Gastroesophageal sphincter (tissue), 4 donors: ENCODE results near the gene CATSPER3. TPM values are rescaled to one million over a fixed set of nuclear protein-coding genes. Genes with fewer than 3 reads are reported as not detected.

Experiments
- ATAC-seq: fragments of 150-250 bp; one replicate; pipeline ENCODE4 v1.9.1; 2016; ENCODE audit warnings: mild to moderate bottlenecking, moderate library complexity
- H3K27ac ChIP-seq, 4 donors: fragments of 200-600 bp; sonication (generic) in 3 of 4; 1 replicate in 3 of 4; 2 replicates in 1 of 4; pipeline ENCODE4 v1.5.1; 2016 to 2019
- H3K27me3 ChIP-seq: fragments of 200-600 bp; sonication (generic); one replicate; pipeline ENCODE4 v1.5.1; 2019
- H3K36me3 ChIP-seq, 2 donors: fragments of 200-600 bp; sonication (generic); one replicate each; pipeline ENCODE4 v1.5.1; 2019; ENCODE audit warnings: control low read depth in 1 of 2
- H3K4me1 ChIP-seq, 3 donors: fragments of 200-600 bp; sonication (generic); 1 replicate in 2 of 3; 2 replicates in 1 of 3; pipeline ENCODE4 v1.5.1; 2016 to 2019; ENCODE audit warnings: control low read depth in 2 of 3
- H3K4me3 ChIP-seq, 2 donors: fragments of 200-600 bp; sonication (generic); one replicate each; pipeline ENCODE4 v1.5.1; 2019; ENCODE audit warnings: mild to moderate bottlenecking in 1 of 2, moderate library complexity in 1 of 2
- H3K9me3 ChIP-seq, 3 donors: fragments of 200-600 bp; sonication (generic); one replicate each; pipeline ENCODE4 v1.5.1; 2017 to 2019; ENCODE audit warnings: control low read depth in 2 of 3
- EP300 ChIP-seq: sonication (generic); formaldehyde crosslinking; IDR thresholded peaks from one replicate; pipeline ENCODE4 v1.6.1; 2017; ENCODE audit warnings: antibody characterized with exemption, mild to moderate bottlenecking
- POLR2A ChIP-seq, 2 donors: fragments of 450-650 bp; IDR thresholded peaks; one replicate each; pipeline ENCODE4 v1.6.1; 2017; ENCODE audit warnings: antibody characterized with exemption in 2 of 2, mild to moderate bottlenecking in 2 of 2, moderate library complexity in 1 of 2
- POLR2AphosphoS5 ChIP-seq: sonication (generic); formaldehyde crosslinking; IDR thresholded peaks from one replicate; pipeline ENCODE4 v1.6.1; 2017; ENCODE audit warnings: antibody characterized with exemption
- WGBS, 2 donors: methylation state at CpG; one replicate each; pipeline ENCODE4 v1.1.5; 2018; ENCODE audit warnings: low coverage in 1 of 2; 5-methylcytosine and 5-hydroxymethylcytosine counted together
- total RNA-seq, 4 donors: library from RNA; depleted of rRNA; stranded (reverse); fragments of >200 nt; gene quantifications; one replicate each; pipeline ENCODE4 v1.1.0, GENCODE V29; 2016
- TF ChIP-seq, protein P1 (sequence below), 4 experiments: fragments of 200-600 bp in 2 of 4; fragments of 450-650 bp in 2 of 4; sonication (generic) in 1 of 4; IDR thresholded peaks; one replicate each; pipeline ENCODE4 v1.5.1; 2017 to 2019; ENCODE audit warnings: antibody characterized with exemption in 4 of 4, mild to moderate bottlenecking in 2 of 4, moderate library complexity in 2 of 4

CATSPER3 gene
- total RNA-seq, 4 donors from 2014 or later: 0.62 to 0.78 TPM; not detected in 2

DNA sequence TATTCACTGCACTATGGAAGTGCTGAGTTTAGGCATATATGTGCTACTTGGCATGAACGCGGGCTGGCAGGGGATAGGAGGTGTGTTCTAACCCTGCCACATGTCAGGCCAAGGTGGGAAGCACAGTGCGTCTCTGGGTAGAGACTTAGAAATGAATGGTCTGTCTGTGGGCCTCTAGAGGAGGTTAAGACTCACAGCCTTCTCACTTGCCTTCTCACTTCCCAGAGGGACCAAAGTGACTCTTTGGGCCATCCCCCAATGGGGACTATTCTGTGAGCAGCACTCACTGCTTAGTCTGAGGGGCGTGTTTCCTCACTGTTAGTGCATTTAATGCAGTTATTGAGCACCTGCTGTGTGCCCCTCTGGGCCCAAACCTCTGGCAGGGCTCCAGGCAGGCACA is 68.7 kb downstream of the CATSPER3 start:
- 78% methylated on average over 4 of the region's 4 CpGs; no CpG with 5 or more reads in 1 of the 2 donors for WGBS, 2 donors
- Histone ChIP-seq H3K27me3 (peaks cover 100% of the 10 kb centered on the region), H3K4me1 (peaks cover 0 to 73% (median 27%) of the 10 kb centered on the region in 3 donors), H3K27ac (no peak overlapping the region), H3K4me3 (no peak overlapping the region), H3K36me3 (no peaks in the 10 kb centered on the region), H3K9me3 (no peaks in the 10 kb centered on the region)
- no peak for TF ChIP-seq EP300
- TF ChIP-seq POLR2AphosphoS5: no peak
- ATAC-seq: no peak

DNA sequence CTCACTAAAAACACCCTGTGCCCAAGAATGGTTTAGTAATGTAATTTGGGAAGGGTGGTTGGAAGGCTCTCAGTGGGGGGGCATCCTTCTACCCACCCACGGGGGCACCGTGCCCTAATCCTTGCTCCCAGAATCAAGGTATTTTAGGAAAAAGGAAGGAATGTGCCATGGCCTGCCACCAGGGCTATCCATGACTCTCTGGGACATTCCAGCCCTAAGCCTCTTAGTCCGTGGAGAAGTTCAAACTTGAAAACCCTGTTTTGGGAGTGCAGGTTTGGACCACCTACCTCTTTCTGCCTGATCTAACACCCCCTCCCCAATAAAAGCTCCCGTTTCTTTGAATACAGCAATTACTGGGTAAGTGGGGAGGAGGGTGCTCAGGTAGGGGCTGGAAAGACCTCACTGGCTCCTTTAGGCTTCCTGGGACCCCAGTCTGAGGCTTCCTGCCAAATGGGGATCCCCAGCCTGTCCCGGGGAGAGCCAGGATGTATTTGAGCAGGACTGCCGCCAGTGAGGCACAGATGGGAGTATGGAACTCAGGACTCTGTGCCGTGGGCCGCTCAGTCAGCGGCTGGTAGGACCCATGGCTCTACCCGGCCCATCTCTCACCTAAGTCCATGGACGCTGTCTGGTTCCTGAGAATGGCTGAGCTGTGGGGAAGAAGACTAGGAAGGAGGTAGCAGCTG is 70.0 kb downstream of the CATSPER3 start:
- H3K4me1 ChIP-seq: peaks cover 0 to 67% (median 26%) of the 10 kb centered on the region in 3 donors
- H3K4me3 ChIP-seq: no peak overlapping the region
- TF ChIP-seq POLR2AphosphoS5 (peak; percentile 21), POLR2A (IDR thresholded peaks at IDR 0.05) (no peak)
- H3K36me3 ChIP-seq: no peaks in the 10 kb centered on the region
- no peak overlapping the region for H3K27ac ChIP-seq
- peaks cover 91% of the 10 kb centered on the region for H3K27me3 ChIP-seq
- no peaks in the 10 kb centered on the region for H3K9me3 ChIP-seq
- ATAC-seq: no peak
- WGBS, 2 donors: 30% methylated on average over 4 of the region's 11 CpGs; no CpG with 5 or more reads in 1 of the 2 donors

DNA sequence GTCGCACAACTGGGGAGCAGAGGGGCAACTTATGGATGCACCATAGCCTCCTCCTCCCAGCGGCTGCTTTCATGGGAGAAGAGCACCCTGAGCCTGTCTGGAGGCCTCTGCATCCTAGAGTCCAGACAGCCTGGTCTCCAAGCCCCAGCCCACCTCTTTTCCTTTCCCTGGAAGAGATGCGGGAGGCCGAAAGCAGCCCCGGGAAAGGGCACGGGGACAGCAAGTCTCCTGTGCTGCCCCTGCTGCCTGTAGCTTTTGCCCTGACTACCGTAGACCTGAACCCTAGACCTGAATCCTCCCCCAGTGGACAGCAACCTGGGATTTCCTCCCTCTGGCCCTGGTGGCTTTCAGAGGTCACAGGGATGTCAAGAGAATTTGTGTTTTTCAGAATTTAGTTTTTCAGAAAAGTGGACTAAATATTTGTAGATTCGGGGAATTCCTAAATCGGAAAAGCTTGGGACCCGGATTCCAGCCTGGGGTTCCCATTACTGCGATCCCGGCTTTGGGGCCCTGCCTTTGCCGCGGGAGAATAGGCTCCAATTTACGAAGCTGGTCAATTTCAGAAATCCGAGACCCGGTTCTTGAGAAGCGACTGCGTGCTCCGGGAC is 70.6 kb downstream of the CATSPER3 start:
- H3K27me3 ChIP-seq: peaks cover 90% of the 10 kb centered on the region
- peak overlapping the region in 1 of 2 donors; percentile 56 for H3K4me3 ChIP-seq
- no peak for ATAC-seq
- H3K36me3 ChIP-seq: no peaks in the 10 kb centered on the region
- H3K27ac ChIP-seq: peak overlapping the region in 1 of 4 donors; percentile 54
- TF ChIP-seq, protein P1, sequence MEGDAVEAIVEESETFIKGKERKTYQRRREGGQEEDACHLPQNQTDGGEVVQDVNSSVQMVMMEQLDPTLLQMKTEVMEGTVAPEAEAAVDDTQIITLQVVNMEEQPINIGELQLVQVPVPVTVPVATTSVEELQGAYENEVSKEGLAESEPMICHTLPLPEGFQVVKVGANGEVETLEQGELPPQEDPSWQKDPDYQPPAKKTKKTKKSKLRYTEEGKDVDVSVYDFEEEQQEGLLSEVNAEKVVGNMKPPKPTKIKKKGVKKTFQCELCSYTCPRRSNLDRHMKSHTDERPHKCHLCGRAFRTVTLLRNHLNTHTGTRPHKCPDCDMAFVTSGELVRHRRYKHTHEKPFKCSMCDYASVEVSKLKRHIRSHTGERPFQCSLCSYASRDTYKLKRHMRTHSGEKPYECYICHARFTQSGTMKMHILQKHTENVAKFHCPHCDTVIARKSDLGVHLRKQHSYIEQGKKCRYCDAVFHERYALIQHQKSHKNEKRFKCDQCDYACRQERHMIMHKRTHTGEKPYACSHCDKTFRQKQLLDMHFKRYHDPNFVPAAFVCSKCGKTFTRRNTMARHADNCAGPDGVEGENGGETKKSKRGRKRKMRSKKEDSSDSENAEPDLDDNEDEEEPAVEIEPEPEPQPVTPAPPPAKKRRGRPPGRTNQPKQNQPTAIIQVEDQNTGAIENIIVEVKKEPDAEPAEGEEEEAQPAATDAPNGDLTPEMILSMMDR (IDR thresholded peaks at IDR 0.05): no peak
- TF ChIP-seq POLR2AphosphoS5 (no peak), POLR2A (IDR thresholded peaks at IDR 0.05) (no peak), EP300 (no peak)
- no peaks in the 10 kb centered on the region for H3K9me3 ChIP-seq
- peaks cover 0 to 60% (median 20%) of the 10 kb centered on the region in 3 donors for H3K4me1 ChIP-seq
- 12 to 80% methylated on average over 2 to 12 of the region's 20 CpGs for WGBS, 2 donors

DNA sequence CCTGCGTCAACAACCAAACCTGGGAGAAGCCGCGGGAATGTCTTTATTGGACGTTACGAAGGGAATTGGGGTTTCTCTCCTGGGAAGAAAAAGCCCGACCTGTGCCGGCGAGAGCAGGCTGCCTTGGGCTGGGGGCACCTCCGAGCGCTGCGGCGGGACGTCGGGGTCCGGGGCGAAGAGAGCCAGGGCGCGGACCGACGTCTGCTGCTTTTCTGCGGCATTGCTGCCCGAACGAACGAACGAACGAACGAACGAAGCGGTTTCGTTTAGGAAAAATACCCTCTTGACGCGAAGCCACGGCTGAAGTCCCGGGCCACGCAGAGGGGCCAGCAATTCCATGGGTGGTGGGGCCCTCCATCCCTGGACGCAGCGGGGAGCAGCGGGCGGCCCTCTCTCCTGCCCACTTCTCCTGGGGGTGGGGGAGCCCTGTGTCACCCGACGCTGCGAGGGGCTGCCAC is 71.1 kb downstream of the CATSPER3 start:
- H3K4me1 ChIP-seq: peaks cover 0 to 55% (median 16%) of the 10 kb centered on the region in 3 donors
- no peak for ATAC-seq
- H3K9me3 ChIP-seq: no peaks in the 10 kb centered on the region
- H3K36me3 ChIP-seq: no peaks in the 10 kb centered on the region
- H3K27me3 ChIP-seq: peaks cover 88% of the 10 kb centered on the region
- H3K4me3 ChIP-seq: peak overlapping the region; percentile 20 to 56
- 0 to 43% methylated on average over 1 to 26 of the region's 42 CpGs for WGBS, 2 donors
- TF ChIP-seq EP300 (no peak), POLR2A (IDR thresholded peaks at IDR 0.05) (no peak), POLR2AphosphoS5 (no peak)
- TF ChIP-seq, protein P1 (IDR thresholded peaks at IDR 0.05): no peak
- peak overlapping the region in 2 of 4 donors; percentile 5 to 54 for H3K27ac ChIP-seq

DNA sequence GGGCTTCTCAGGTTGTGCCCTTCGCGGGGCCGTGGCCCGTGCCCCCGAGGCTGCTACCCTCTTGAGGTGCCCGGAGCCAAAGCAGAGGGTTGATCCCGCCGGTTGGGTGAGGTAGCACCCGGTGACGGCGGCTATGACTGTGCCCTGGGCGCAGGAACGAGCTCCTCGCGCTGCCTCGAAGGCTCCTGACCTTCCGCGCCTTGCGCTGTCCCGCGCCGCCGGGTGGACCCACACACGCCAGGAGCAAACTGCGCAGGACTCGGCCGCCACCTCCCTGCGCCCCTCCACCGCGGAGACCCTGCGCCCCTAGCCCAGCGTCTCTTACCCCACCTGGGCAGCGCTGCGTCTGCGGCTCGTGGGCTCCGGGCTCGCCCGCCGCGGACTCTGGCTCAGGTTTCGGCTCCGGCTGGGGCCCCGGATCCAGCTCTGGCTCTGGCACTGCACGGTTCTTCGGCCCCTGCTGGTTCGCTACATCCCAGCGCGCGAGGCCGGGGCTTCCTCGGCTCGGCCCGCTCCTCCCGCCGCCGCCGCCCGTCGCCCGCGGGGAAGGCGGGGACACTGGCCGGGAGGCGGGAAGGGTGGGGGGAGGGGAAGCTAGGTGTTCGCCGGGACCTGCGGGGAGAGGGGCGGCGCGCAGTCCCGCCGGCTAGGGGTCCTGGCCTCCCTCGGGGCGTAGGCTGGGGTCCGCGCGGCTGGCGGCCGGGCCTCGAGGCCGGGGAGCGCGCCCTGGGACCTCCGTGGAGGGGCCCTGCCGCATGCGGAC is 71.7 kb downstream of the CATSPER3 start:
- peaks cover 0 to 49% (median 14%) of the 10 kb centered on the region in 3 donors for H3K4me1 ChIP-seq
- ATAC-seq: peak; percentile 43
- no peaks in the 10 kb centered on the region for H3K9me3 ChIP-seq
- no peaks in the 10 kb centered on the region for H3K36me3 ChIP-seq
- 0% methylated on average over 4 of the region's 87 CpGs; no CpG with 5 or more reads in 1 of the 2 donors for WGBS, 2 donors
- peaks cover 88% of the 10 kb centered on the region for H3K27me3 ChIP-seq
- H3K4me3 ChIP-seq: peak overlapping the region; percentile 20 to 56
- peak overlapping the region in 2 of 4 donors; percentile 5 to 54 for H3K27ac ChIP-seq
- TF ChIP-seq POLR2A (IDR thresholded peaks at IDR 0.05) (peak in 1 of 2 donors; percentile 2), POLR2AphosphoS5 (no peak)

DNA sequence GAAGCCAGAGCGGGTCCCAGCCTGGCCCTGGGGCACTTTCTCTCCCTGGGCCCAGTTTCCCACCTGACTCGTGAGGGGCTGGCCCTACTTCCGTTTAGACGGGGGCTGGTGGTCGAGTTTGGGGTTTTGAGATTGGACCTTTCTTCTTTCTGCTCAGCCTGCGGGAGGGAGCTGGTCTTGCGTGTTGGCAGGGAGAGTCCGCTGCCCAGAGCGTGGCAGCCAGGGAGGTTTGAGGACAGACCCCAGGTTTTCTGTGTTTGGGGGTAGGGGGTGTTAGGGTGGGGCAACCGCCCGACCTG is 72.3 kb downstream of the CATSPER3 start:
- H3K9me3 ChIP-seq: no peaks in the 10 kb centered on the region
- peaks cover 0 to 44% (median 13%) of the 10 kb centered on the region in 3 donors for H3K4me1 ChIP-seq
- H3K27me3 ChIP-seq: peaks cover 88% of the 10 kb centered on the region
- WGBS, 2 donors: 80% methylated on average over 1 of the region's 11 CpGs; no CpG with 5 or more reads in 1 of the 2 donors
- H3K27ac ChIP-seq: no peak overlapping the region
- no peak for ATAC-seq
- peak overlapping the region in 1 of 2 donors; percentile 56 for H3K4me3 ChIP-seq
- no peak for TF ChIP-seq POLR2A (IDR thresholded peaks at IDR 0.05)
- TF ChIP-seq POLR2AphosphoS5: no peak
- TF ChIP-seq, protein P1 (IDR thresholded peaks at IDR 0.05): no peak
- TF ChIP-seq EP300: no peak
- no peaks in the 10 kb centered on the region for H3K36me3 ChIP-seq
